KMS-11 (cell line): ENCODE results near the gene SZT2.
"Not testable (repeated sequence)": the region's sequence is repeated elsewhere in the genome, so short reads cannot be mapped to it uniquely, and the experiment has no call there.

Experiments used
- H2AFZ ChIP-seq: fragments of 200-600 bp; sonication (generic); 2 replicates; pipeline ENCODE4 v1.6.1; 2016; ENCODE audit warnings: antibody characterized with exemption, mixed run types, low read depth
- H3K27ac ChIP-seq: fragments of 200-600 bp; sonication (generic); 2 replicates; pipeline ENCODE4 v1.6.1; 2016; ENCODE audit warnings: mild to moderate bottlenecking, mixed run types
- H3K27me3 ChIP-seq: fragments of 200-600 bp; sonication (generic); 2 replicates; pipeline ENCODE4 v1.6.1; 2017; ENCODE audit warnings: mild to moderate bottlenecking, low read depth, mixed run types, moderate library complexity; ENCODE audit not compliant: insufficient read depth
- H3K36me3 ChIP-seq: fragments of 200-600 bp; sonication (generic); 2 replicates; pipeline ENCODE4 v1.6.1; 2017; ENCODE audit warnings: mild to moderate bottlenecking, mixed run types; ENCODE audit not compliant: insufficient read depth
- H3K4me1 ChIP-seq: fragments of 200-600 bp; sonication (generic); 2 replicates; pipeline ENCODE4 v1.6.1; 2016; ENCODE audit warnings: mild to moderate bottlenecking, low read depth, mixed run types; ENCODE audit not compliant: poor library complexity, severe bottlenecking
- H3K4me2 ChIP-seq: fragments of 200-600 bp; sonication (generic); 2 replicates; pipeline ENCODE4 v1.7.0; 2016; ENCODE audit warnings: mild to moderate bottlenecking, mixed run types
- H3K4me3 ChIP-seq: fragments of 200-600 bp; sonication (generic); IDR thresholded peaks from 2 replicates; pipeline ENCODE4 v1.6.1; 2017; ENCODE audit warnings: low read depth, low read length, mixed read lengths; ENCODE audit not compliant: insufficient read depth
- H3K79me2 ChIP-seq: fragments of 200-600 bp; sonication (generic); 2 replicates; pipeline ENCODE4 v1.6.1; 2016; ENCODE audit warnings: low read depth, mixed run types; ENCODE audit not compliant: insufficient read depth
- H3K9ac ChIP-seq: fragments of 200-600 bp; sonication (generic); 2 replicates; pipeline ENCODE4 v1.6.1; 2016; ENCODE audit warnings: mild to moderate bottlenecking, mixed run types
- H4K20me1 ChIP-seq: fragments of 200-600 bp; sonication (generic); 2 replicates; pipeline ENCODE4 v1.6.1; 2016; ENCODE audit warnings: mild to moderate bottlenecking, mixed run types; ENCODE audit not compliant: insufficient read depth
- TF ChIP-seq, protein P1 (sequence below): fragments of 200-600 bp; sonication (generic); conservative IDR thresholded peaks from 2 replicates; pipeline ENCODE4 v1.6.1; 2017; ENCODE audit warnings: low read depth, mild to moderate bottlenecking, antibody characterized with exemption, low read length, moderate library complexity, mixed read lengths

SZT2 gene

DNA sequence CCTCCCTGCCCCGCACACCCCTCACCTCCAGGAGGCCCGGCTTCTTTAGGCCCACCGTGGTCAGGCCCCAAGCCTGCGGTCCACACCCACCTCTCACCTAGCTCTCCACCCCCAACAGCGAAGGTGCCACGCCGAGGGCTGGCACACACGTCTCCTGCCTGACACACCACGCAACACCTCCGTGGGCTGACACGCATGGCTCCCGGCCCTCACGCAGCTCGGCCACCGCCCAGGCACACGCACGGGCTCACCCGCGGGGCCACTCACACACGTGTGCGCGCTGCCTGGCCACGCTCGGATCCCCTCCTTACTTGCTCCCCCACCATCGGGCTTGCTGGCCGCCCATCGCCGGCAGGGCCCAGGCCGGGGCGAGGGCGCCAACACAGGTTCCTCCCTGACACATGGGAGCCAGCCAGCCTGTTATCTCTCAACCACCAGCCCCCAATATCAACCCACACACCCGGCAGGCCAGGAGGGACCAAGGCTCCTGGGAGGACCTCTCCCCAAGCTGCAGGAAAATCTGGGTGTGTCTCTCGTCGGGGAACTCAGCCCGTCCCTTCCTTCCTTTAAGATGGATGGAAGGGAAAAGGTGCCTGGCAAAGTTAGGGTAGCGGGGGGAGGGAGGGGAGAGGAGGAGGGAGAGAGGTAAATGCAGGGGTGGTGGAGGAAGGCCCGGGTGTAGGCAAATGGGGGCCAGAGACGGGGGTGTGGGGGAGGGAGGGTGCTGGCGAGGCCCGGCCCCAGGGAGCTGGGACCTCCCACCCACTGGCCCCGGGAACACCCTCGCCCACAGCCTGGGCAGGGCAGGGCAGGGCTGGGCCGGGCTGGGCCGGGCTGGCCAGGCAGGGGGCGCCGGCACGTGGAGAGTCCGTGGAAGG lies 22.4 kb upstream of the SZT2 start:
- H3K4me3 ChIP-seq, result peak overlapping the region; percentile 85
- peaks cover 13% of the 10 kb centered on the region for H3K4me1 ChIP-seq
- H3K36me3 ChIP-seq, result no peaks in the 10 kb centered on the region
- peaks cover 19% of the 10 kb centered on the region; the same call in 1 of the 2 replicates for H3K79me2 ChIP-seq
- H3K9ac ChIP-seq, result peak overlapping the region; percentile 87
- H3K4me2 ChIP-seq, result peak overlapping the region; percentile 96
- TF ChIP-seq, protein P1, sequence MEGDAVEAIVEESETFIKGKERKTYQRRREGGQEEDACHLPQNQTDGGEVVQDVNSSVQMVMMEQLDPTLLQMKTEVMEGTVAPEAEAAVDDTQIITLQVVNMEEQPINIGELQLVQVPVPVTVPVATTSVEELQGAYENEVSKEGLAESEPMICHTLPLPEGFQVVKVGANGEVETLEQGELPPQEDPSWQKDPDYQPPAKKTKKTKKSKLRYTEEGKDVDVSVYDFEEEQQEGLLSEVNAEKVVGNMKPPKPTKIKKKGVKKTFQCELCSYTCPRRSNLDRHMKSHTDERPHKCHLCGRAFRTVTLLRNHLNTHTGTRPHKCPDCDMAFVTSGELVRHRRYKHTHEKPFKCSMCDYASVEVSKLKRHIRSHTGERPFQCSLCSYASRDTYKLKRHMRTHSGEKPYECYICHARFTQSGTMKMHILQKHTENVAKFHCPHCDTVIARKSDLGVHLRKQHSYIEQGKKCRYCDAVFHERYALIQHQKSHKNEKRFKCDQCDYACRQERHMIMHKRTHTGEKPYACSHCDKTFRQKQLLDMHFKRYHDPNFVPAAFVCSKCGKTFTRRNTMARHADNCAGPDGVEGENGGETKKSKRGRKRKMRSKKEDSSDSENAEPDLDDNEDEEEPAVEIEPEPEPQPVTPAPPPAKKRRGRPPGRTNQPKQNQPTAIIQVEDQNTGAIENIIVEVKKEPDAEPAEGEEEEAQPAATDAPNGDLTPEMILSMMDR, result no peak
- H3K27ac ChIP-seq, result peak overlapping the region; percentile 59
- no peaks in the 10 kb centered on the region for H3K27me3 ChIP-seq
- H2AFZ ChIP-seq, result peak overlapping the region; percentile 52
- H4K20me1 ChIP-seq, result no peaks in the 10 kb centered on the region

DNA sequence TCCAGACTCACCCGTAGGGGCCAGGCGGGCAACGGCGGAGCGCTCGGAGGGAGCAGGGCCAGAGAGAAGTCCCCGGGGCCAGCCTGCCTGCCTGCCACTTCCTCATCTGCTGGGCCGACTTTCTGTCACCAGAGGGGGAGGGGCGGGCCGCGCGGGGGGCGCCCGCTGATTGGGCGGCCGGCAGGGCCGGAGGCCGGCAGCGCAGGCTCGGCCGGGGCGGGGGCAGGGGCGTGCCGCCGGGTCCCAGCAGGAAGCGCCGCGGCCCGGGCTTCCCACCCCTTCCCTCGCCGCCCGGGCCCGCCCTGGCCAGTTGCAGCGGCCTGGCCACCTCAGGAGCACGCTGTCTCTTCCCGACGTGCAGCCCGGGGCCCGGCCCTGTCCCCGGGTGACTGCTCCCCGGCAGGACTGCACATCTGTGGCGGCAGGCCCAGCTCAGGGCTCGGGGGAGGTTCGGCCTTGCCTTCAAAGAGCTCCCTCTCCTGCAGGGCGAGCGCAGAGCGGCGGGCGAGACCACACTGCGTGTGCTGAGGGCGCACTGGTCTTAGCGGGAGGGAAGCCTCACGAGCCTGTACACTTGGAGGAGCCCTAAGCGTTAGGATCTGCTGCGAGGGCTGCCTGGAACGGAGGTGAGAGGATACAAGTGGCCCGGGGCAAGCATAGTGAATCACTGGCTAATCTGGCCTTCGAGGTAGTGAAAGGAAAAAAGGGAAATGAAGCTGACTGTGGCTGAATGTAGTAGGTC lies 21.6 kb upstream of the SZT2 start, which contains the start of gene ELOVL1:
Gene ELOVL1 (minus strand): TSS at position 108 of the 742 bp plus-strand sequence. CDS start 2,402 bp downstream, outside the sequence.
- TF ChIP-seq, protein P1, result 0 out of 2 replicates have a peak, but pooled peaks have one; percentile 14
- peaks cover 19% of the 10 kb centered on the region; the same call in 1 of the 2 replicates for H3K79me2 ChIP-seq
- H3K27me3 ChIP-seq, result no peaks in the 10 kb centered on the region
- peak within 1 kb of the TSS; percentile 87 for H3K9ac ChIP-seq
- peak within 1 kb of the TSS; percentile 96 for H3K4me2 ChIP-seq
- H4K20me1 ChIP-seq, result no peaks in the 10 kb centered on the region
- H3K4me3 ChIP-seq, result peak within 1 kb of the TSS; percentile 85
- H3K36me3 ChIP-seq, result no peaks in the 10 kb centered on the region
- peak within 1 kb of the TSS; percentile 62 for H3K27ac ChIP-seq
- peaks cover 13% of the 10 kb centered on the region for H3K4me1 ChIP-seq
- peak within 1 kb of the TSS; percentile 52 for H2AFZ ChIP-seq

DNA sequence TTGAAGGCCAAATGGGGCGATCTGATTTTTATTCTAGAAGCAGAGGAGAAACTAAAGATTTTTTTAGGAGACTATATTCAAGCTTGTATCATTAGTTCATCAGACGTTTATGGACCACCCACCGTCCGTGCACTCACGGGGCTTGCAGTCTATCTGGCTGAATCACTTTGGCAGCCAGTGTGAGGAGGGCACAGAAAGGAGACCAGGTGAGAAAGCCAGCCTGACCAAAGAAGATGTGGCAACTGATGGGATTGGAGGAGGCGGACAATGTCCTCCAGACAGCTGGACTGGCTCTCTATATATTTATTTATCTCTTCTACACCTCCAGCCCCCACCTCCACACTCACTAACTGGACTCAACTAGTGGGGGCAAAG lies 21.1 kb upstream of the SZT2 start:
- no peaks in the 10 kb centered on the region for H3K36me3 ChIP-seq
- no peaks in the 10 kb centered on the region for H4K20me1 ChIP-seq
- peaks cover 19% of the 10 kb centered on the region; the same call in 1 of the 2 replicates for H3K79me2 ChIP-seq

DNA sequence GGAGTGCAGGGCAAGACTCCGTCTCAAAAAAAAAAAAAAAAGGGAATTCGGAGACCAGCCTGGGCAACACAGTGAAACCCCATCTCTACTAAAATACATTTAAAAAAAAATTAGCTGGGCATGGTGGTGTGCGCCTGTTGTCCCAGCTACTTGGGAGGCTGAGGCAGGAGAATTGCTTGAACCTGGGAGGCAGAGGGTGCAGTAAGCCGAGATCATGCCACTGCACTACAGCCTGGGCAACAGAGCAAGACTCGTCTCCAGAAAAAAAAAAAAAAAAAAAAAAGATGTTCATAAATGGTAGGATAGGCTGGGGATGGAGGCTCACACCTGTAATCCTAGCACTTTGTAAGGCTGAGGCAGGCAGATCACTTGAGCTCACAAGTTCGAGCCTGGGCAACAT lies 19.9 kb upstream of the SZT2 start:
- not testable (repeated sequence) for H4K20me1 ChIP-seq, H3K27ac ChIP-seq, H3K27me3 ChIP-seq, H3K4me2 ChIP-seq, H3K36me3 ChIP-seq, H3K9ac ChIP-seq, H2AFZ ChIP-seq, H3K4me3 ChIP-seq
- H3K4me1 ChIP-seq, result peaks cover 13% of the 10 kb centered on the region
- H3K79me2 ChIP-seq, result peaks cover 19% of the 10 kb centered on the region; the same call in 1 of the 2 replicates

More for the DNA sequence above, 21.1 kb upstream of the SZT2 start:
- H3K4me2 ChIP-seq, result peak overlapping the region; percentile 83
- TF ChIP-seq, protein P1, result no peak
- peak overlapping the region; percentile 73; the same call in 1 of the 2 replicates for H3K9ac ChIP-seq
- peak overlapping the region; percentile 81 for H3K4me3 ChIP-seq
- H3K4me1 ChIP-seq, result peaks cover 13% of the 10 kb centered on the region
- peak overlapping the region; percentile 62 for H3K27ac ChIP-seq
- H3K27me3 ChIP-seq, result no peaks in the 10 kb centered on the region
- peak overlapping the region; percentile 47; the same call in 1 of the 2 replicates for H2AFZ ChIP-seq
